ENCODE measurements around the gene CAMK1G. TPM values are rescaled to one million over a fixed set of nuclear protein-coding genes. Genes with fewer than 3 reads are reported as not detected.
A peak's percentile ranks its signal among the peaks of the same experiment; 100 is the strongest.

Gene CAMK1G
- total and polyA plus RNA-seq, 7 donors, result 0.04 to 1.4 (median 0.46) TPM; not detected in 3

DNA sequence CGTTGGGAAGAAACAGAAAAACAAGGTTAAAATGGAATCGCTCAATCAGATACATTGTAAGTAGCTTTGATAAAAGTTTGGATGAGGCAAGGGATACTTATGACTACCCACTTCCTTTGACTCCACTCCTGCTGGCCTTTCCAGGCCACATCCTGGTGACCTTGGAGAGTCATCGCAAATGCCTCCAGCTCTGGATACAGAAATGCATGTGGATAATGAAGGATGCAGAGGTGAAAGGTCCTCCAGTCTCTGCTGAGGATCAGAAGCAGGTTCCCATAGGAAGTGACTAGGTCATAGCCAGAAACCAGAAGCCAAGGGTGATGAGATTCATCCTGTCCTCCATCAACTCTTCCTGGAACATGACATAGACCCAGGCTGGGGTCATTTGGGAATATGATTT lies 6.2 kb upstream of the CAMK1G start:
- ATAC-seq (peak in 2 of 4 donors; percentile 11 to 13), DNase-seq (no peak)
- H3K27ac ChIP-seq, result no peak overlapping the region
- peaks cover 3% of the 10 kb centered on the region for H3K4me1 ChIP-seq
- no peak for TF ChIP-seq CTCF (IDR thresholded peaks at IDR 0.05)
- no peaks in the 10 kb centered on the region for H3K36me3 ChIP-seq (ENCODE audit: insufficient read depth in 1 of 2, low read depth in 1 of 2)
- H3K9me3 ChIP-seq, result no peaks in the 10 kb centered on the region
- 87 to 90% (median 87%) methylated on average over 3 of the region's 3 CpGs for WGBS, 3 donors
- peaks cover 0 to 3% (median 0%) of the 10 kb centered on the region in 3 donors for H3K27me3 ChIP-seq (ENCODE audit: insufficient read depth in 3 of 3, low read length in 2 of 3)
- intact Hi-C loops (cut with DNase I), result loop anchor here (2.0 to 5.0 kb wide), 3 partner anchors 49 to 171 kb away; no protein-coding TSS in a partner anchor
- H3K4me3 ChIP-seq, result no peak overlapping the region

- WGBS, 3 donors, result 41 to 89% (median 85%) methylated on average over 2 of the region's 2 CpGs
Measured at GRCh38 chr1:209580577-209580976, 2.9 kb upstream of the CAMK1G start.

DNA sequence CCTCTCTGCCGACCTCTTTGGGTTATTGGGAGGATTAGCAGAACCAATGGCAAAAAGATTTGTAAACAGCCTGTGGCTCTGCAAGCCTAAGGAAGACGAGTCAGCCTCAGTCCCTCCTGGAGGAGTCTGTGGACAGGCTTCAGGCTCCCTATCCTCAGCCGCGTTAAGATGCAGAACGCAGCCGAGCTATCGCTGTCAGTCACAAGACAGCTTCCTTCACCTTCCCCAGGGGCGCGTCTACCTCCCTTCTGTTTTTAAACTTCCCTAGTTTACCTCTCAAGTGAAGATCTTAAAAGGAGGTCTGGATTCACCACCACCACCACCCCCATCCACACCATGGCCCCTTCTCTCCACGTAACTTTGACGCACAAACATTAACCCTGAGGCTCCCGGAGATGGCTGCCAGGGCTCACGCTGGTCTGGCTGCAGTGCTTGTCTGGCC lies 738 bp downstream of the CAMK1G start:
- Histone ChIP-seq H3K27me3 (ENCODE audit: insufficient read depth in 3 of 3, low read length in 2 of 3) (peaks cover 0 to 9% (median 0%) of the 10 kb centered on the region in 3 donors), H3K9me3 (no peaks in the 10 kb centered on the region), H3K27ac (no peak overlapping the region), H3K4me3 (no peak overlapping the region), H3K36me3 (ENCODE audit: insufficient read depth in 1 of 2, low read depth in 1 of 2) (no peaks in the 10 kb centered on the region), H3K4me1 (peaks cover 9% of the 10 kb centered on the region)
- WGBS, 3 donors, result 56 to 64% (median 64%) methylated on average over 13 of the region's 13 CpGs
- DNase-seq, result no peak
- TF ChIP-seq CTCF (IDR thresholded peaks at IDR 0.05), result no peak
- ATAC-seq, result no peak
- intact Hi-C loops (cut with DNase I), result no loop called here

More at GRCh38 chr1:209580577-209580976, 2.9 kb upstream of the CAMK1G start:
- H3K4me3 ChIP-seq, result no peak overlapping the region
- peaks cover 0 to 9% (median 0%) of the 10 kb centered on the region in 3 donors for H3K27me3 ChIP-seq (ENCODE audit: insufficient read depth in 3 of 3, low read length in 2 of 3)
- H3K9me3 ChIP-seq, result no peaks in the 10 kb centered on the region
- no peaks in the 10 kb centered on the region for H3K36me3 ChIP-seq (ENCODE audit: insufficient read depth in 1 of 2, low read depth in 1 of 2)
- intact Hi-C loops (cut with DNase I), result no loop called here
- peaks cover 7% of the 10 kb centered on the region for H3K4me1 ChIP-seq
- H3K27ac ChIP-seq, result no peak overlapping the region
- ATAC-seq (no peak), DNase-seq (no peak)
- TF ChIP-seq CTCF (IDR thresholded peaks at IDR 0.05), result no peak

DNA sequence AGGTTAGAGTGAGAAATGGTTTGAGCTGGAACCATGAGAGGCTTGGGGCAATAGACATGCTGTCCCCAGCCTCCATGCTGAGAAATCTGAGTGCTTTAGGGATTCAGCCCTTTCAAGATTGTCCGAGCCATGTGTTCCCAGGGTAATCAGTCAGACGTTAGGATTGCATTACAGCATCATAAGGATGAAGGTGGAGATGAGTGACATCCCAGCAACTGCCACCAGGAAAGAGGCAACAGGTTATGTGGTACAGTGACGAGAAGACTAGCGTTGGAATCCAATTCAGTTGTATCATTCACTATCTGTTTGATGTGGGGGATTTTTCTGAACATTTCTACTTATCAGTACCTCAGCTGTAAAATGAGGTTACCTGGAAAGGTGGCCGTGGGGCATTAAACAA lies 1.7 kb downstream of the CAMK1G start:
- 51 to 59% (median 58%) methylated on average over 5 of the region's 5 CpGs for WGBS, 3 donors
- TF ChIP-seq CTCF (IDR thresholded peaks at IDR 0.05), result no peak
- no peaks in the 10 kb centered on the region for H3K9me3 ChIP-seq
- DNase-seq (no peak), ATAC-seq (no peak)
- intact Hi-C loops (cut with DNase I), result no loop called here
- peaks cover 0 to 9% (median 0%) of the 10 kb centered on the region in 3 donors for H3K27me3 ChIP-seq (ENCODE audit: insufficient read depth in 3 of 3, low read length in 2 of 3)
- no peak overlapping the region for H3K4me3 ChIP-seq
- no peak overlapping the region for H3K27ac ChIP-seq
- peaks cover 9% of the 10 kb centered on the region for H3K4me1 ChIP-seq
- H3K36me3 ChIP-seq (ENCODE audit: insufficient read depth in 1 of 2, low read depth in 1 of 2), result no peaks in the 10 kb centered on the region

GRCh38 chr1:209585672-209586071 lies 2.2 kb downstream of the CAMK1G start:
- no peak for TF ChIP-seq CTCF (IDR thresholded peaks at IDR 0.05)
- WGBS, 3 donors, result 0 to 5% (median 0%) methylated on average over 23 of the region's 23 CpGs
- DNase-seq (peak; percentile 46 to 64), ATAC-seq (peak; percentile 83 to 91 (median 89))
- Histone ChIP-seq H3K4me3 (no peak overlapping the region), H3K27ac (no peak overlapping the region), H3K27me3 (ENCODE audit: insufficient read depth in 3 of 3, low read length in 2 of 3) (peaks cover 0 to 9% (median 0%) of the 10 kb centered on the region in 3 donors), H3K36me3 (ENCODE audit: insufficient read depth in 1 of 2, low read depth in 1 of 2) (no peaks in the 10 kb centered on the region), H3K4me1 (peaks cover 9% of the 10 kb centered on the region), H3K9me3 (no peaks in the 10 kb centered on the region)
- intact Hi-C loops (cut with DNase I), result no loop called here

Measured in psoas muscle (tissue), 8 donors.